Fibroblast of the aortic adventitia (primary cell): ENCODE results near the gene P3H4. TPM values are rescaled to one million over a fixed set of nuclear protein-coding genes. Genes with fewer than 3 reads are reported as not detected.
"Not testable (repeated sequence)": the region's sequence is repeated elsewhere in the genome, so short reads cannot be mapped to it uniquely, and the experiment has no call there.

Source experiments
- DNase-seq: peaks from one replicate; pipeline ENCODE4 v3.0.0-alpha.2; 2010; ENCODE audit warnings: low read depth
- H3K4me3 ChIP-seq: 2 replicates; pipeline ENCODE4 v1.5.1; 2011; ENCODE audit warnings: low read depth, mild to moderate bottlenecking, control low read depth, low read length, moderate library complexity
- total RNA-seq: library from RNA; depleted of rRNA; stranded (reverse); fragments of >200 nt; gene quantifications from 2 replicates; pipeline ENCODE4 v1.2.3, GENCODE V29; 2012; ENCODE audit warnings: low replicate concordance
- TF ChIP-seq, protein P1 (sequence below): IDR thresholded peaks from 2 replicates; pipeline ENCODE4 v1.5.1; 2011; ENCODE audit warnings: mild to moderate bottlenecking, low read length, control low read depth, inconsistent platforms; ENCODE audit not compliant: insufficient read depth

The P3H4 gene, protein sequence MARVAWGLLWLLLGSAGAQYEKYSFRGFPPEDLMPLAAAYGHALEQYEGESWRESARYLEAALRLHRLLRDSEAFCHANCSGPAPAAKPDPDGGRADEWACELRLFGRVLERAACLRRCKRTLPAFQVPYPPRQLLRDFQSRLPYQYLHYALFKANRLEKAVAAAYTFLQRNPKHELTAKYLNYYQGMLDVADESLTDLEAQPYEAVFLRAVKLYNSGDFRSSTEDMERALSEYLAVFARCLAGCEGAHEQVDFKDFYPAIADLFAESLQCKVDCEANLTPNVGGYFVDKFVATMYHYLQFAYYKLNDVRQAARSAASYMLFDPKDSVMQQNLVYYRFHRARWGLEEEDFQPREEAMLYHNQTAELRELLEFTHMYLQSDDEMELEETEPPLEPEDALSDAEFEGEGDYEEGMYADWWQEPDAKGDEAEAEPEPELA
- total RNA-seq, result 30.2 and 35.5 TPM in 2 replicates

DNA sequence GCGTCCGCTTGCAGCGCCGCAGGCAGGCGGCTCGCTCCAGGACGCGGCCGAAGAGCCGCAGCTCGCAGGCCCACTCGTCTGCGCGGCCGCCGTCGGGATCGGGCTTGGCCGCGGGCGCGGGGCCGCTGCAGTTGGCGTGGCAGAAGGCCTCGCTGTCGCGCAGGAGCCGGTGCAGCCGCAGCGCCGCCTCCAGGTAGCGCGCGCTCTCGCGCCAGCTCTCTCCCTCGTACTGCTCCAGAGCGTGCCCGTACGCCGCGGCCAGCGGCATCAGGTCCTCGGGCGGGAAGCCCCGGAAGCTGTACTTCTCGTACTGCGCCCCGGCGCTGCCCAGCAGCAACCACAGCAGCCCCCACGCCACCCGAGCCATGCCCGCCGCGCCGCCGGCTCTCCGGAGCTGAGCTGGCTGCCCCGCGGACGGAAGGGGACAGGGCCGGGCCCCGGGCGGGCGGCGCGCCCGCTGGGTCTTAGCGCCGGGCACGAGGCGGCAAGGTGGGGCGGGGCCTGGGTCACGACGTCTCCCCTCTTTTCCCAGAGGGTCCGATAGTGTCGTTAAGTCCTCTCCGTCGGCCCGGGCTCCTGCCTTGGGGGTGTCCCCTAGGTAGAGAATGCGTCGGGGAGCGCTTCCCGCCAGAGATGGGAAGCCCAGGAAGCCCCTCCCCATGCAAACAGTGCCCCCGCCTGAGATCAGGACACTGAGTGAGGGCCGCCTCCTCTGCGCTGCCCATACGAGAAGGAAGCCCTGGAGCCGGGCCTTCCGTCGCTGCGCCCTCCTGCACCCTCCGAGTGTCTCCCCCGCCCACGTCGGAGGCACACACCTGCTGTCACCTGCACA, at the start of gene P3H4:
TSS of gene P3H4 (minus strand) at position 401 of the 832 bp plus-strand sequence. CDS start at position 367, 34 bp downstream.
- TF ChIP-seq, protein P1, sequence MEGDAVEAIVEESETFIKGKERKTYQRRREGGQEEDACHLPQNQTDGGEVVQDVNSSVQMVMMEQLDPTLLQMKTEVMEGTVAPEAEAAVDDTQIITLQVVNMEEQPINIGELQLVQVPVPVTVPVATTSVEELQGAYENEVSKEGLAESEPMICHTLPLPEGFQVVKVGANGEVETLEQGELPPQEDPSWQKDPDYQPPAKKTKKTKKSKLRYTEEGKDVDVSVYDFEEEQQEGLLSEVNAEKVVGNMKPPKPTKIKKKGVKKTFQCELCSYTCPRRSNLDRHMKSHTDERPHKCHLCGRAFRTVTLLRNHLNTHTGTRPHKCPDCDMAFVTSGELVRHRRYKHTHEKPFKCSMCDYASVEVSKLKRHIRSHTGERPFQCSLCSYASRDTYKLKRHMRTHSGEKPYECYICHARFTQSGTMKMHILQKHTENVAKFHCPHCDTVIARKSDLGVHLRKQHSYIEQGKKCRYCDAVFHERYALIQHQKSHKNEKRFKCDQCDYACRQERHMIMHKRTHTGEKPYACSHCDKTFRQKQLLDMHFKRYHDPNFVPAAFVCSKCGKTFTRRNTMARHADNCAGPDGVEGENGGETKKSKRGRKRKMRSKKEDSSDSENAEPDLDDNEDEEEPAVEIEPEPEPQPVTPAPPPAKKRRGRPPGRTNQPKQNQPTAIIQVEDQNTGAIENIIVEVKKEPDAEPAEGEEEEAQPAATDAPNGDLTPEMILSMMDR, result peak; percentile 73
- H3K4me3 ChIP-seq, result peak within 1 kb of the TSS; percentile 83
- peak; percentile 74 for DNase-seq

- no peak for DNase-seq
- no peak overlapping the region for H3K4me3 ChIP-seq
These were observed 48.6 kb upstream of the P3H4 start for GRCh38 chr17:41860254-41860931.

DNA sequence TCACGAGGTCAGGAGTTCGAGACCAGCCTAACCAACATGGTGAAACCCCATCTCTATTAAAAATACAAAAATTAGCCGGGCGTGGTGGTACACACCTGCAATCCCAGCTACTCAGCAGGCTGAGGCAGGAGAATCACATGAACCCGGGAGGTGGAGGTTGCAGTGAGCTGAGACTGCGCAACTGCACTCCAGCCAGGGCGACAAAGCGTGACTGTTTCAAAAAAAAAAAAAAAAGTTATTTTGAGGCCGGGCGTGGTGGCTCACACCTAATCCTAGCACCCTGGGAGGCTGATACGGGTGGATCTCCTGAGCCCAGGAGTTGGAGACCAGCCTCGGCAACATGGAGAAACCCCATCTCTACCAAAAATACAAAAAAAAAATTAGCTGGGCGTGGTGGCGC, 39.6 kb upstream of the P3H4 start:
- not testable (repeated sequence) for DNase-seq, H3K4me3 ChIP-seq

More at GRCh38 chr17:41860254-41860931, 48.6 kb upstream of the P3H4 start:
- TF ChIP-seq, protein P1, result no peak

GRCh38 chr17:41849251-41849990, 37.7 kb upstream of the P3H4 start:
- TF ChIP-seq, protein P1, result no peak
- DNase-seq, result no peak
- no peak overlapping the region for H3K4me3 ChIP-seq

- peak; percentile 13 for DNase-seq
- H3K4me3 ChIP-seq, result no peak overlapping the region
- TF ChIP-seq, protein P1, result no peak
These were observed 37.0 kb upstream of the P3H4 start for GRCh38 chr17:41848788-41849187.

DNA sequence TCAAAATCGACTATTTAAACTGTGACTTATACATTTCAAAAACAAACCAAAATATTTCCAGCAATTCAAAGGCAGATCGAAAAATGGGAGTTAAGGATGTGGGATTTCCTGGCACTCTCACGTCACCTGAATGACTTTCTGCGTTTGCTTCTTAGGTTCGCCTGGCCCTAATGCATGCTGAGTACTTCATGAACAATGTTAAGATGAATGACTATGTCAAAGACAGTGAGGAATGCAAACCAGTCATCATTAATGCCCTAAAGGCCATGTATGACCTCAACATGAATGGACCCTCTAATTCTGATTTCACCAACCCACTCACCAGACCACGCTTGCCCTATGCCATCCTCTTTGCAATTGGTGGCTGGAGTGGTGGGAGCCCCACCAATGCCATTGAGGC, 33.2 kb upstream of the P3H4 start:
- TF ChIP-seq, protein P1, result no peak
- H3K4me3 ChIP-seq, result no peak overlapping the region
- no peak for DNase-seq

DNA sequence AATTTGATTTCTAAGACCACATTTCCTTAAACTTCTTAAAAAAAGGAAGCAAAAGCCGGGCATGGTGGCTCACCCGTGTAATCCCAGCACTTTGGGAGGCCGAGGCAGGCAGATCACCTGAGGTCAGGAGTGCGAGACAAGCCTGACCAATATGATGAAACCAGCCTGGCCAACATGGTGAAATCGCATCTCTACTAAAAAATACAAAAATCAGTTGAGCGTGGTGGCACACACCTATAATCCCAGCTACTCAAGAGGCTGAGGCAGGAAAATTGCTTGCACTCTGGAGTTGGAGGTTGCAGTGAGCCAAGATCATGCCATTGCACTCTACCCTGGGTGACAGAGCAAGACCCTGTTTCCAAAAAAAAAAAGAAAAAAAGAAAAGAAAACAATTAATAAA, 29.0 kb upstream of the P3H4 start:
- not testable (repeated sequence) for H3K4me3 ChIP-seq, DNase-seq

DNA sequence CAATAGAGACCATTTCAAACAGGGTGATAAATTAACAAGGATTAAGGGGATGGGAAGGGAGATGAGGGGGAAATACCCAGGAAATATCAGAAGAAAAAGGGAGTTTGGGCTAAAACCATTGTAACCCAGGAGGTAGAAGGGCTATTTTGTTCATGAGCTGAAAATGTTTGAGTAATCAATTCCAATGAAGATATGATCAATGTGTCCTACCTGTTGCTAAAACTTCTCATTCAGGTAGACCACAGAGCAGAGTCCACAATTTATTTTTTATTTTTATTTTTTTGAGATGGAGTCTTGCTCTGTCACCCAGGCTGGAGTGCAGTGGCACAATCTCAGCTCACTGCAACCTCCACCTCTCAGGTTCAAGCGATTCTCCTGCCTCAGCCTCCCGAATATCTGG, 27.7 kb upstream of the P3H4 start:
- DNase-seq, H3K4me3 ChIP-seq: not testable (repeated sequence)
